ENCODE data around the gene PDXDC1. TPM values are rescaled to one million over a fixed set of nuclear protein-coding genes. Genes with fewer than 3 reads are reported as not detected.
"Not testable (repeated sequence)": the region's sequence is repeated elsewhere in the genome, so short reads cannot be mapped to it uniquely, and the experiment has no call there.

The PDXDC1 gene
- total RNA-seq, 1 donor from 2014 or later: 65.6 TPM

GRCh38 chr16:15028801-15029698 is 54.2 kb downstream of the PDXDC1 start:
- H3K4me1 Mint-ChIP-seq; DNase-seq (ENCODE audit: low read depth, low spot score); H3K9me3 Mint-ChIP-seq; H3K4me3 Mint-ChIP-seq; H3K27me3 Mint-ChIP-seq (ENCODE audit: low read depth): not testable (repeated sequence)
- H3K36me3 Mint-ChIP-seq (ENCODE audit: low read depth): peaks cover 18% of the 10 kb centered on the region
- peak overlapping the region; percentile 89 for H3K27ac Mint-ChIP-seq (ENCODE audit: unreplicated experiment)

- H3K4me3 Mint-ChIP-seq; H3K27me3 Mint-ChIP-seq (ENCODE audit: low read depth); DNase-seq (ENCODE audit: low read depth, low spot score); H3K9me3 Mint-ChIP-seq; H3K4me1 Mint-ChIP-seq; H3K27ac Mint-ChIP-seq (ENCODE audit: unreplicated experiment): not testable (repeated sequence)
- peaks cover 12% of the 10 kb centered on the region for H3K36me3 Mint-ChIP-seq (ENCODE audit: low read depth)
Observed at GRCh38 chr16:15029749-15030148, 54.9 kb downstream of the PDXDC1 start.

- Mint-ChIP-seq H3K4me1 (no peaks in the 10 kb centered on the region), H3K9me3 (no peaks in the 10 kb centered on the region), H3K27ac (ENCODE audit: unreplicated experiment) (no peak overlapping the region), H3K4me3 (no peak overlapping the region), H3K27me3 (ENCODE audit: low read depth) (no peaks in the 10 kb centered on the region), H3K36me3 (ENCODE audit: low read depth) (peaks cover 2% of the 10 kb centered on the region)
- TF ChIP-seq CTCF (conservative IDR thresholded peaks at IDR 0.05): no peak
- no peak for DNase-seq (ENCODE audit: low read depth, low spot score)
Observed at GRCh38 chr16:15031179-15031578, 56.4 kb downstream of the PDXDC1 start.

GRCh38 chr16:15031586-15031985 is 56.8 kb downstream of the PDXDC1 start:
- no peaks in the 10 kb centered on the region for H3K9me3 Mint-ChIP-seq
- peaks cover 2% of the 10 kb centered on the region for H3K36me3 Mint-ChIP-seq (ENCODE audit: low read depth)
- no peak overlapping the region for H3K27ac Mint-ChIP-seq (ENCODE audit: unreplicated experiment)
- TF ChIP-seq CTCF (conservative IDR thresholded peaks at IDR 0.05): no peak
- H3K4me1 Mint-ChIP-seq: no peaks in the 10 kb centered on the region
- no peak for DNase-seq (ENCODE audit: low read depth, low spot score)
- H3K27me3 Mint-ChIP-seq (ENCODE audit: low read depth): no peaks in the 10 kb centered on the region
- H3K4me3 Mint-ChIP-seq: no peak overlapping the region

- Mint-ChIP-seq H3K36me3 (ENCODE audit: low read depth) (peaks cover 2% of the 10 kb centered on the region), H3K4me3 (no peak overlapping the region), H3K4me1 (no peaks in the 10 kb centered on the region), H3K9me3 (no peaks in the 10 kb centered on the region), H3K27me3 (ENCODE audit: low read depth) (no peaks in the 10 kb centered on the region), H3K27ac (ENCODE audit: unreplicated experiment) (no peak overlapping the region)
- no peak for DNase-seq (ENCODE audit: low read depth, low spot score)
- no peak for TF ChIP-seq CTCF (conservative IDR thresholded peaks at IDR 0.05)
Observed at GRCh38 chr16:15032547-15033308, 57.9 kb downstream of the PDXDC1 start.

- Mint-ChIP-seq H3K27ac (ENCODE audit: unreplicated experiment) (no peak overlapping the region), H3K36me3 (ENCODE audit: low read depth) (peaks cover 2% of the 10 kb centered on the region), H3K4me1 (no peaks in the 10 kb centered on the region), H3K9me3 (no peaks in the 10 kb centered on the region), H3K27me3 (ENCODE audit: low read depth) (no peaks in the 10 kb centered on the region), H3K4me3 (no peak overlapping the region)
- no peak for TF ChIP-seq CTCF (conservative IDR thresholded peaks at IDR 0.05)
- no peak for DNase-seq (ENCODE audit: low read depth, low spot score)
Observed at GRCh38 chr16:15033309-15033707, 58.5 kb downstream of the PDXDC1 start.
